ENCODE measurements around the gene TSPAN8. TPM values are rescaled to one million over a fixed set of nuclear protein-coding genes. Genes with fewer than 3 reads are reported as not detected.

Gene TSPAN8
- total RNA-seq, 1 experiment from 2014 or later: not detected

- Mint-ChIP-seq H3K27me3 (ENCODE audit: insufficient read depth, unreplicated experiment) (no peaks in the 10 kb centered on the region), H3K36me3 (ENCODE audit: insufficient read depth, unreplicated experiment) (no peaks in the 10 kb centered on the region), H3K4me1 (ENCODE audit: insufficient read depth, unreplicated experiment) (no peaks in the 10 kb centered on the region), H3K9me3 (ENCODE audit: unreplicated experiment) (no peaks in the 10 kb centered on the region), H3K4me3 (ENCODE audit: unreplicated experiment) (no peak overlapping the region), H3K27ac (ENCODE audit: low read depth, unreplicated experiment) (no peak overlapping the region)
- ChIA-PET CTCF (no interaction called here), POLR2A (no interaction called here)
- no TSS peak for BruUV-seq (replicated peaks)
- intact Hi-C loops (cut with micrococcal nuclease): no loop called here
- DNase-seq (ENCODE audit: unreplicated experiment): peak; percentile 21
- TF ChIP-seq, protein P1, sequence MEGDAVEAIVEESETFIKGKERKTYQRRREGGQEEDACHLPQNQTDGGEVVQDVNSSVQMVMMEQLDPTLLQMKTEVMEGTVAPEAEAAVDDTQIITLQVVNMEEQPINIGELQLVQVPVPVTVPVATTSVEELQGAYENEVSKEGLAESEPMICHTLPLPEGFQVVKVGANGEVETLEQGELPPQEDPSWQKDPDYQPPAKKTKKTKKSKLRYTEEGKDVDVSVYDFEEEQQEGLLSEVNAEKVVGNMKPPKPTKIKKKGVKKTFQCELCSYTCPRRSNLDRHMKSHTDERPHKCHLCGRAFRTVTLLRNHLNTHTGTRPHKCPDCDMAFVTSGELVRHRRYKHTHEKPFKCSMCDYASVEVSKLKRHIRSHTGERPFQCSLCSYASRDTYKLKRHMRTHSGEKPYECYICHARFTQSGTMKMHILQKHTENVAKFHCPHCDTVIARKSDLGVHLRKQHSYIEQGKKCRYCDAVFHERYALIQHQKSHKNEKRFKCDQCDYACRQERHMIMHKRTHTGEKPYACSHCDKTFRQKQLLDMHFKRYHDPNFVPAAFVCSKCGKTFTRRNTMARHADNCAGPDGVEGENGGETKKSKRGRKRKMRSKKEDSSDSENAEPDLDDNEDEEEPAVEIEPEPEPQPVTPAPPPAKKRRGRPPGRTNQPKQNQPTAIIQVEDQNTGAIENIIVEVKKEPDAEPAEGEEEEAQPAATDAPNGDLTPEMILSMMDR (IDR thresholded peaks at IDR 0.05; ENCODE audit: unreplicated experiment): no peak
Measured at GRCh38 chr12:71183018-71183417, 25.2 kb upstream of the TSPAN8 start.

- intact Hi-C loops (cut with micrococcal nuclease): no loop called here
- H3K27ac Mint-ChIP-seq (ENCODE audit: low read depth, unreplicated experiment): no peak overlapping the region
- no peak for DNase-seq (ENCODE audit: unreplicated experiment)
- ChIA-PET CTCF (no interaction called here), POLR2A (no interaction called here)
- no peaks in the 10 kb centered on the region for H3K9me3 Mint-ChIP-seq (ENCODE audit: unreplicated experiment)
- TF ChIP-seq, protein P1 (IDR thresholded peaks at IDR 0.05; ENCODE audit: unreplicated experiment): no peak
- H3K36me3 Mint-ChIP-seq (ENCODE audit: insufficient read depth, unreplicated experiment): no peaks in the 10 kb centered on the region
- H3K4me1 Mint-ChIP-seq (ENCODE audit: insufficient read depth, unreplicated experiment): no peaks in the 10 kb centered on the region
- no peaks in the 10 kb centered on the region for H3K27me3 Mint-ChIP-seq (ENCODE audit: insufficient read depth, unreplicated experiment)
- no TSS peak for BruUV-seq (replicated peaks)
- no peak overlapping the region for H3K4me3 Mint-ChIP-seq (ENCODE audit: unreplicated experiment)
Measured at GRCh38 chr12:71178162-71178561, 20.4 kb upstream of the TSPAN8 start.

DNA sequence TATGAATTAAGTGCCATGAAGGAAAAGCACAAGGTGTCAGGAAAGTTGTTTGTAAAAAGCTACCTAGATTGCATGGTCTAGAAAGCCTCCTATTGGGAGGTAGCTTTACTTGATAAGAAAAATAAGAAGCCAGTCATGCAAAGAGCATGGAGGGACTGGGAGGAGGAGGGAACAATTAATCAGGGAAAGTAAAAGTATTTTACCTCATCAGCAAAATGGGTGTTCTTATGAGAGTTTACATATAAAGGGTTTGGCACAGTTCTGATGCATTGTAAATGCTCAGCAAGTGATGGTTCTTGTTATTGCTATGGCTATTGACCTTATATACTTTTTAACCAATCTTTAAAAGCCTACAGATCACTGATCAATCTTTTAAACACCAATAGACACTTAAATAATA, 17.0 kb upstream of the TSPAN8 start:
- TF ChIP-seq, protein P1 (IDR thresholded peaks at IDR 0.05; ENCODE audit: unreplicated experiment): no peak
- intact Hi-C loops (cut with micrococcal nuclease): no loop called here
- Mint-ChIP-seq H3K9me3 (ENCODE audit: unreplicated experiment) (no peaks in the 10 kb centered on the region), H3K27me3 (ENCODE audit: insufficient read depth, unreplicated experiment) (no peaks in the 10 kb centered on the region), H3K4me3 (ENCODE audit: unreplicated experiment) (no peak overlapping the region), H3K27ac (ENCODE audit: low read depth, unreplicated experiment) (no peak overlapping the region), H3K36me3 (ENCODE audit: insufficient read depth, unreplicated experiment) (no peaks in the 10 kb centered on the region), H3K4me1 (ENCODE audit: insufficient read depth, unreplicated experiment) (no peaks in the 10 kb centered on the region)
- no peak for DNase-seq (ENCODE audit: unreplicated experiment)
- BruUV-seq (replicated peaks): no TSS peak
- CTCF ChIA-PET: interaction anchor here (0.6 kb wide), 1 partner anchor 584 kb away, joined by 3 read pairs; no protein-coding TSS in a partner anchor
- POLR2A ChIA-PET: no interaction called here

DNA sequence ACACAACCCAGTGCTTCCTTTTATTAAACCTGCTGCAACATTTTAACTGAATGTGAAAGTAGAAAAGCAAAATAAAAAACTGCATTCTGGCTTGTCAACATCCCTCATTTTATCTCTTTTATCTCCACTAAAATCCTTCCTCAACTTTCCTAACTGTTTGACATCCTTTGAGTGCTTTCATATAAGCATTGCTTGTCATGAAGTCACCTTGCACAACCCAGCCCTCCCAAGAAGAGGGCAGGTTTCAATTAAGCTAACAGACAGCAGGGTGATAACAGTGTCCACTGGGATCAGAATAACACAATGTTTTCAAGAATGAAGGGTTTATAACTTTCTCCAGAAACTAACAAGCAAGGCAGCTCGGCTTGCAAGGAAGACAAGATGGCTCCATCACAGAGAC, 16.3 kb upstream of the TSPAN8 start:
- ChIA-PET CTCF (interaction anchor here (0.6 kb wide), 1 partner anchor 583 kb away, joined by 3 read pairs; no protein-coding TSS in a partner anchor), POLR2A (no interaction called here)

More for the DNA sequence above, 16.3 kb upstream of the TSPAN8 start:
- Mint-ChIP-seq H3K9me3 (ENCODE audit: unreplicated experiment) (no peaks in the 10 kb centered on the region), H3K36me3 (ENCODE audit: insufficient read depth, unreplicated experiment) (no peaks in the 10 kb centered on the region), H3K4me3 (ENCODE audit: unreplicated experiment) (no peak overlapping the region), H3K27me3 (ENCODE audit: insufficient read depth, unreplicated experiment) (no peaks in the 10 kb centered on the region), H3K4me1 (ENCODE audit: insufficient read depth, unreplicated experiment) (no peaks in the 10 kb centered on the region), H3K27ac (ENCODE audit: low read depth, unreplicated experiment) (no peak overlapping the region)
- no peak for DNase-seq (ENCODE audit: unreplicated experiment)
- no TSS peak for BruUV-seq (replicated peaks)
- TF ChIP-seq, protein P1 (IDR thresholded peaks at IDR 0.05; ENCODE audit: unreplicated experiment): no peak
- intact Hi-C loops (cut with micrococcal nuclease): no loop called here
